Renal pelvis (tissue), 4 donors: ENCODE data around the gene HEATR9. TPM values are rescaled to one million over a fixed set of nuclear protein-coding genes. Genes with fewer than 3 reads are reported as not detected.

Experiments
- DNase-seq: peaks from one replicate; pipeline ENCODE4 v3.0.0-alpha.2; 2013
- polyA plus RNA-seq, 3 donors: library from polyadenylated mRNA; unstranded; fragments of 120-200 nt; gene quantifications; one replicate each; pipeline ENCODE4 v1.2.1, GENCODE V29; 2013; ENCODE audit not compliant: insufficient read length in 3 of 3

HEATR9 gene
- polyA plus RNA-seq, 3 donors, result 0.06 to 0.61 (median 0.16) TPM

DNA sequence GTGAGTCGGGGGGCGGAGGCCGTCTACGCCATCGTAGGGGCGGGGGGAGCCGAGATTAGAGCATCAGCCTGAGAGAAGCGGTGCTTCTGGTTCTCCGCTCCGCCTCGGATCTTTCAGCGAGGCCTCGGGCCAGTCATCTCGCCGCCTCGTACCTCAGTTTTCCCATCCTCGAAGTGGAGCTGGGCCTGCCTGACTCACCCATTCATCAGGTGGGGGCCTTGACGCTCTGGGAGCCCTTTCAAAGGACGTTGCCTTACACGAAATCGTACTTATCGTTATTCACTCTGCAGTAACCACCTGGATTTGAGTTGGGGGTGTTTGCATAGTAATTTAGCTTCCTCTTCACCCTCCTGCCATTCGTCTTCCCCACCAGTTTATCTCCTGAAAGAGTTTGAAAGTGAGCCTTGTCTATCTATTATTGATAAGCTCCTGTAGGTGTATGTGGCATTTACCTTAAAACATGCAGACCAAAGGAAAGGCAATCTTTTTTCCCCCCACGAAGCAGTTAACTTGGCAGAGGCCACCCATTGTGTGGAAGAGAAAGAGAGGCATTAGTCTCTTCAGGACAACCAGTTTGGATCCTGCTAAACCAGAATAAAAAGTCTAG lies 58.7 kb downstream of the HEATR9 start:
- DNase-seq, result no peak

- peak; percentile 98 for DNase-seq
Observed at GRCh38 chr17:35808962-35809854, 59.5 kb downstream of the HEATR9 start, which contains the start of gene TAF15. TAF15 (plus strand) TSS chr17:35809484; CDS start chr17:35809570, 86 bp downstream.

- no peak for DNase-seq
Observed at GRCh38 chr17:35808240-35808961, 60.3 kb downstream of the HEATR9 start.

GRCh38 chr17:35807371-35808144 lies 61.1 kb downstream of the HEATR9 start:
- DNase-seq, result no peak

Other genes starting within 250 kb of the HEATR9 start
- 10 to 100 TPM; 12.4 to 17.1 (median 16.1) TPM for gene RASL10B, start 137.3 kb downstream of the HEATR9 start, polyA plus RNA-seq
- gene GAS2L2, start 115.7 kb downstream of the HEATR9 start, polyA plus RNA-seq, result under 1 TPM; 0.03 to 0.13 (median 0.07) TPM
- under 1 TPM in 2 of 3 donors, not detected in 1; 0.09 to 0.29 TPM for gene C17orf50, start 108.0 kb downstream of the HEATR9 start, polyA plus RNA-seq
- gene MMP28, start 73.2 kb downstream of the HEATR9 start, polyA plus RNA-seq, result 1 to 10 TPM; 1.7 to 3.2 (median 2.0) TPM
- 100 to 1,000 TPM; 208 to 284 (median 226) TPM for gene TAF15, start 59.4 kb downstream of the HEATR9 start, polyA plus RNA-seq
- 1 to 10 TPM in 2 of 3 donors, under 1 TPM in 1; 0.96 to 1.4 (median 1.4) TPM for gene CCL5, start 11.5 kb upstream of the HEATR9 start, polyA plus RNA-seq
- 1 to 10 TPM; 2.5 to 4.0 (median 3.6) TPM for gene RDM1, start 61.9 kb upstream of the HEATR9 start, polyA plus RNA-seq
- not detected for gene LYZL6, start 74.8 kb upstream of the HEATR9 start, polyA plus RNA-seq
- gene CCL16, start 112.6 kb upstream of the HEATR9 start, polyA plus RNA-seq, result under 1 TPM; 0.17 to 0.42 (median 0.30) TPM
- gene CCL14, start 117.8 kb upstream of the HEATR9 start, polyA plus RNA-seq, result 10 to 100 TPM; 18.3 to 23.1 (median 22.1) TPM
- gene CCL15, start 132.7 kb upstream of the HEATR9 start, polyA plus RNA-seq, result 10 to 100 TPM in 1 of 3 donors, 1 to 10 TPM in 2; 5.2 to 10.5 (median 6.9) TPM
- gene CCL23, start 149.1 kb upstream of the HEATR9 start, polyA plus RNA-seq, result under 1 TPM in 1 of 3 donors, not detected in 2; 0.56 TPM
- gene CCL18, start 195.4 kb upstream of the HEATR9 start, polyA plus RNA-seq, result not detected
- gene CCL3, start 221.3 kb upstream of the HEATR9 start, polyA plus RNA-seq, result 1 to 10 TPM in 2 of 3 donors, under 1 TPM in 1; 0.65 to 2.6 (median 1.9) TPM
- gene CCL4, start 234.9 kb upstream of the HEATR9 start, polyA plus RNA-seq, result 1 to 10 TPM in 1 of 3 donors, under 1 TPM in 2; 0.73 to 1.3 (median 0.88) TPM